Upper lobe of right lung (tissue), 1 donor: ENCODE results near the gene HSD17B3. TPM values are rescaled to one million over a fixed set of nuclear protein-coding genes. Genes with fewer than 3 reads are reported as not detected.

Experiments used
- ATAC-seq: fragments of 200-7000 bp; cut with Tn5 transposase; one replicate; pipeline ENCODE4 v1.9.1; 2020; ENCODE audit warnings: mild to moderate bottlenecking, moderate library complexity
- DNase-seq: peaks from one replicate; pipeline ENCODE4 v3.0.0-alpha.2; 2020
- H3K27ac ChIP-seq: fragments of 200-600 bp; one replicate; pipeline ENCODE4 v1.8.0; 2022
- H3K27me3 ChIP-seq: fragments of 200-600 bp; one replicate; pipeline ENCODE4 v1.8.0; 2022; ENCODE audit warnings: mild to moderate bottlenecking
- H3K36me3 ChIP-seq: fragments of 200-600 bp; one replicate; pipeline ENCODE4 v1.8.0; 2022
- H3K4me1 ChIP-seq: fragments of 200-600 bp; one replicate; pipeline ENCODE4 v1.8.0; 2022
- H3K4me3 ChIP-seq: fragments of 200-600 bp; one replicate; pipeline ENCODE4 v1.8.0; 2022; ENCODE audit warnings: mild to moderate bottlenecking
- H3K9me3 ChIP-seq: fragments of 200-600 bp; one replicate; pipeline ENCODE4 v1.8.0; 2022
- intact Hi-C: fragments of 100-400 bp; cut with DNase I; formaldehyde crosslinking; loops from one replicate; pipeline ENCODE4 v1.11.0; 2022
- total RNA-seq: library from RNA; stranded (reverse); fragmentation: NEBNext Ultra II Directional; extraction: Animal tissue kit (Norgen Biotek cat#: 25700); gene quantifications from one replicate; pipeline ENCODE4 v1.2.1, GENCODE V29; 2021
- TF ChIP-seq, protein P1 (sequence below): fragments of 200-600 bp; IDR thresholded peaks from one replicate; pipeline ENCODE4 v1.8.0; 2022; ENCODE audit warnings: antibody characterized with exemption
- donor health status: DM: no; HTN: yes; CAD: no; lungs with severe emphysema.

Gene HSD17B3
- total RNA-seq, 1 donor from 2014 or later: 0.81 TPM

- Histone ChIP-seq H3K9me3 (no peaks in the 10 kb centered on the region), H3K4me3 (no peak overlapping the region), H3K27ac (no peak overlapping the region), H3K4me1 (no peaks in the 10 kb centered on the region), H3K27me3 (no peaks in the 10 kb centered on the region), H3K36me3 (no peaks in the 10 kb centered on the region)
- intact Hi-C loops: no loop called here
- DNase-seq (no peak), ATAC-seq (peak; percentile 94)
- TF ChIP-seq, protein P1, sequence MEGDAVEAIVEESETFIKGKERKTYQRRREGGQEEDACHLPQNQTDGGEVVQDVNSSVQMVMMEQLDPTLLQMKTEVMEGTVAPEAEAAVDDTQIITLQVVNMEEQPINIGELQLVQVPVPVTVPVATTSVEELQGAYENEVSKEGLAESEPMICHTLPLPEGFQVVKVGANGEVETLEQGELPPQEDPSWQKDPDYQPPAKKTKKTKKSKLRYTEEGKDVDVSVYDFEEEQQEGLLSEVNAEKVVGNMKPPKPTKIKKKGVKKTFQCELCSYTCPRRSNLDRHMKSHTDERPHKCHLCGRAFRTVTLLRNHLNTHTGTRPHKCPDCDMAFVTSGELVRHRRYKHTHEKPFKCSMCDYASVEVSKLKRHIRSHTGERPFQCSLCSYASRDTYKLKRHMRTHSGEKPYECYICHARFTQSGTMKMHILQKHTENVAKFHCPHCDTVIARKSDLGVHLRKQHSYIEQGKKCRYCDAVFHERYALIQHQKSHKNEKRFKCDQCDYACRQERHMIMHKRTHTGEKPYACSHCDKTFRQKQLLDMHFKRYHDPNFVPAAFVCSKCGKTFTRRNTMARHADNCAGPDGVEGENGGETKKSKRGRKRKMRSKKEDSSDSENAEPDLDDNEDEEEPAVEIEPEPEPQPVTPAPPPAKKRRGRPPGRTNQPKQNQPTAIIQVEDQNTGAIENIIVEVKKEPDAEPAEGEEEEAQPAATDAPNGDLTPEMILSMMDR: no peak
These were observed 22.0 kb downstream of the HSD17B3 start for GRCh38 chr9:96279932-96280331.

GRCh38 chr9:96274939-96275338 lies 27.0 kb downstream of the HSD17B3 start:
- intact Hi-C loops: no loop called here
- TF ChIP-seq, protein P1: no peak
- Histone ChIP-seq H3K9me3 (no peaks in the 10 kb centered on the region), H3K36me3 (no peaks in the 10 kb centered on the region), H3K27me3 (no peaks in the 10 kb centered on the region), H3K4me1 (no peaks in the 10 kb centered on the region), H3K4me3 (no peak overlapping the region), H3K27ac (no peak overlapping the region)
- ATAC-seq (no peak), DNase-seq (no peak)

- Histone ChIP-seq H3K4me1 (no peaks in the 10 kb centered on the region), H3K27ac (no peak overlapping the region), H3K36me3 (no peaks in the 10 kb centered on the region), H3K27me3 (no peaks in the 10 kb centered on the region), H3K4me3 (no peak overlapping the region), H3K9me3 (no peaks in the 10 kb centered on the region)
- intact Hi-C loops: no loop called here
- ATAC-seq (no peak), DNase-seq (no peak)
- TF ChIP-seq, protein P1: no peak
These were observed 31.7 kb downstream of the HSD17B3 start for GRCh38 chr9:96270236-96270744.

GRCh38 chr9:96258967-96259366 lies 43.0 kb downstream of the HSD17B3 start:
- ATAC-seq: no peak

DNA sequence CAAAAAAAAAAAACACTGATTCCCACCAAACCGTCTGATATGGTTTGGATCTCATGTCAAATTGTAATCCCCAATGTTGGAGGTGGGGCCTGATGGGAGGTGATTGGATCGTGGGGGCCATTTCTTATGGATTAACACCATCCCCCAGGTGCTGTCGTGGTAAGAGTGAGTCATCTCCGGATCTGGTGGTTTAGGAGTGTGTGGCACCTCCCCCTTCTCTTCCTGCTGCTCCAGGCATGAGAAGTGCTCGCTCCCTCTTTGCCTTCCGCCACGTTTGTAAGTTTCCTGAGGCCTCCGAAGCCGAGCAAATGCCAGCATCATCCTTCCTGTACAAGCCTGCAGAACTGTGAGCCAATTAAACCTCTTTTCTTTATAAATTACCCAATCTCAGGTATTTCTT lies 45.2 kb downstream of the HSD17B3 start:
- H3K4me3 ChIP-seq: no peak overlapping the region
- H3K4me1 ChIP-seq: no peaks in the 10 kb centered on the region
- no peak for ATAC-seq
- TF ChIP-seq, protein P1: no peak
- no peaks in the 10 kb centered on the region for H3K9me3 ChIP-seq
- H3K36me3 ChIP-seq: no peaks in the 10 kb centered on the region
- no peak overlapping the region for H3K27ac ChIP-seq
- intact Hi-C loops: no loop called here
- no peak for DNase-seq
- no peaks in the 10 kb centered on the region for H3K27me3 ChIP-seq

More at GRCh38 chr9:96258967-96259366, 43.0 kb downstream of the HSD17B3 start:
- Histone ChIP-seq H3K9me3 (no peaks in the 10 kb centered on the region), H3K36me3 (no peaks in the 10 kb centered on the region), H3K27me3 (no peaks in the 10 kb centered on the region), H3K4me1 (no peaks in the 10 kb centered on the region), H3K4me3 (no peak overlapping the region), H3K27ac (no peak overlapping the region)
- DNase-seq: no peak
- TF ChIP-seq, protein P1: no peak
- intact Hi-C loops: no loop called here

DNA sequence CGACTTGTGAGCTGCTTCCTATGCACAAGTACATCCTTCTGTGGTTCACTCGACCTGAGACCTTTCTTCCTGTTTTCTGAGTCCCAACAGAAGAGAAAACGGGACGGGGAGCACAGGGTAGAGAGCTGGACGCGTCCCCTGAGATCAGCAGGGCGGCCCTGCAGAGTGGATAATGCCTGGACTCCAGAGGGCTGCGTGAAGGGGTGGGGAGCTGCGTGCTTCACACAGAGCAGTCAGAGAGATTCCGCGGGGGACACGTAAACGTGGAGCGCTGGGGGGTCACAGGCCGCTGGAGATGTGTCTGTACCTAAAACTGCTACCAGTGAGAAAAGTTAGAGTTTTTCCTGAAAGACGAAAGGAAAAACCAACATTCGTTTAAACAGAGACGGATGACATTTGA lies 46.3 kb downstream of the HSD17B3 start:
- Histone ChIP-seq H3K4me3 (no peak overlapping the region), H3K27me3 (no peaks in the 10 kb centered on the region), H3K36me3 (no peaks in the 10 kb centered on the region), H3K4me1 (no peaks in the 10 kb centered on the region), H3K9me3 (no peaks in the 10 kb centered on the region), H3K27ac (no peak overlapping the region)
- ATAC-seq: no peak
- TF ChIP-seq, protein P1: no peak
- DNase-seq: no peak
- intact Hi-C loops: no loop called here
